Caco-2 (cell line): Measurements from ENCODE around the gene SRGAP3. TPM values are rescaled to one million over a fixed set of nuclear protein-coding genes. Genes with fewer than 3 reads are reported as not detected.

Source experiments
- BruUV-seq: library from RNA; stranded (reverse); fragments of 400-500 nt; replicated peaks from 2 replicates; lab custom pipeline; 2021; lab: Mats Ljungman, UMichigan
- CTCF ChIA-PET: fragments of 300-600 bp; sonication (Branson Sonifier 250); formaldehyde crosslinking; loops from one replicate; lab custom pipeline; 2022; ENCODE audit warnings: antibody characterized with exemption; lab: Charles Lee
- POLR2A ChIA-PET: fragments of 300-600 bp; sonication (Branson Sonifier 250); formaldehyde crosslinking; loops from one replicate; lab custom pipeline; 2022; ENCODE audit warnings: antibody characterized with exemption; lab: Charles Lee
- DNase-seq, 2 experiments: peaks; one replicate each; pipeline versions ENCODE4 v3.0.0 to v3.0.0-alpha.2; 2020 to 2022
- H3K27me3 ChIP-seq: replicated peaks from 2 replicates; pipeline ENCODE4 v1.6.0; 2011; ENCODE audit warnings: low read length; ENCODE audit not compliant: control insufficient read depth, insufficient read depth
- H3K36me3 ChIP-seq: 2 replicates; pipeline ENCODE4 v1.5.1; 2011; ENCODE audit warnings: low read length; ENCODE audit not compliant: control insufficient read depth, insufficient read depth
- H3K4me1 ChIP-seq: fragments of 250-450 bp; sonication (Bioruptor Pico); 2 replicates; pipeline ENCODE4 v1.5.1; 2020; ENCODE audit warnings: mild to moderate bottlenecking
- H3K4me3 ChIP-seq: 2 replicates; pipeline ENCODE4 v1.5.1; 2011; ENCODE audit warnings: low read depth, mild to moderate bottlenecking, control low read depth, low read length
- H3K9me3 ChIP-seq: fragments of 250-450 bp; sonication (Bioruptor Pico); 2 replicates; pipeline ENCODE4 v1.5.1; 2020; ENCODE audit warnings: mild to moderate bottlenecking, moderate library complexity
- H3K27ac Mint-ChIP-seq: one replicate; pipeline ENCODE4 v1.8.0; 2022; ENCODE audit warnings: mixed read lengths; ENCODE audit not compliant: unreplicated experiment
- H3K27me3 Mint-ChIP-seq: one replicate; pipeline ENCODE4 v1.8.0; 2022; ENCODE audit warnings: mixed read lengths; ENCODE audit not compliant: insufficient read depth, unreplicated experiment
- H3K36me3 Mint-ChIP-seq: one replicate; pipeline ENCODE4 v1.8.0; 2022; ENCODE audit warnings: mild to moderate bottlenecking, mixed read lengths; ENCODE audit not compliant: insufficient read depth, unreplicated experiment
- H3K4me1 Mint-ChIP-seq: one replicate; pipeline ENCODE4 v1.8.0; 2022; ENCODE audit warnings: low read depth, mixed read lengths; ENCODE audit not compliant: unreplicated experiment
- H3K4me3 Mint-ChIP-seq: one replicate; pipeline ENCODE4 v1.8.0; 2022; ENCODE audit warnings: mild to moderate bottlenecking, moderate library complexity, mixed read lengths; ENCODE audit not compliant: unreplicated experiment
- H3K9me3 Mint-ChIP-seq: one replicate; pipeline ENCODE4 v1.8.0; 2022; ENCODE audit warnings: mixed read lengths; ENCODE audit not compliant: unreplicated experiment
- intact Hi-C: fragments of 100-400 bp; cut with micrococcal nuclease; formaldehyde crosslinking; loops from one replicate; pipeline ENCODE4 v1.10.0; 2022; ENCODE audit not compliant: unreplicated experiment
- total RNA-seq: library from RNA; stranded (reverse); gene quantifications from 2 replicates; pipeline ENCODE4 v1.2.3, GENCODE V29; 2022
- TF ChIP-seq, protein P1 (sequence below), 2 experiments: fragments of 200-600 bp in 1 of 2; IDR thresholded peaks; 1 replicate in 1 of 2; 2 replicates in 1 of 2; pipeline versions ENCODE4 v1.5.1 to v1.8.0; 2011 to 2022; ENCODE audit warnings: antibody characterized with exemption in 1 of 2, control low read depth in 1 of 2, inconsistent platforms in 1 of 2, low read depth in 1 of 2, low read length in 1 of 2, mild to moderate bottlenecking in 1 of 2, moderate library complexity in 1 of 2; ENCODE audit not compliant: insufficient read depth in 1 of 2, severe bottlenecking in 1 of 2, unreplicated experiment in 1 of 2

Gene SRGAP3
- total RNA-seq, 1 experiment from 2014 or later: 1.3 TPM

DNA sequence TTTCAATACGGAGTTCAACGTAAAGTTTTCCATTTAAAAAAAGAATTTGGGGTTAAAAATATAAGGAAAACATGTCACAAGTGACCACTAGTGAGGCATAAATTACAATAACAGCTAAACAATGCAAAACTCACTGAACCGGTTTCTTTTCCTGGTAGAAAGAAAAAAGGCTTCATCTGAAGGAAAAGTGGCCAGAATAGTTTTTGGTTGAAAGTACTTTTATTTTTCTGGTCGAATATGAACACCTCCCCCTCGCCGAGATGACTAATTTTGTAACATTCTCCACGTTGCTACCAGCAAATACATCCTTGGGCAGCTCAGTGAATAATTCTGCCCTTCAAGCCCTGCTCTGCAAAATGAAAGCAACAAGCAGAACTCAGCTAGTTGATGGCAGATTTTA is 3.9 kb upstream of the SRGAP3 start:
- H3K27me3 Mint-ChIP-seq: peaks cover 8% of the 10 kb centered on the region
- POLR2A ChIA-PET: interaction anchor here (0.5 kb wide), 1 partner anchor 143 kb away, joined by 3 read pairs; no protein-coding TSS in a partner anchor
- H3K9me3 ChIP-seq: 0 out of 2 replicates have a peak, but pooled peaks cover 5% of the 10 kb centered on the region
- no peaks in the 10 kb centered on the region; the same call in 1 of the 2 replicates for H3K36me3 ChIP-seq
- no peak overlapping the region for H3K4me3 Mint-ChIP-seq
- H3K4me1 Mint-ChIP-seq: no peaks in the 10 kb centered on the region
- DNase-seq: no peak
- no peak overlapping the region for H3K27ac Mint-ChIP-seq
- TF ChIP-seq, protein P1, sequence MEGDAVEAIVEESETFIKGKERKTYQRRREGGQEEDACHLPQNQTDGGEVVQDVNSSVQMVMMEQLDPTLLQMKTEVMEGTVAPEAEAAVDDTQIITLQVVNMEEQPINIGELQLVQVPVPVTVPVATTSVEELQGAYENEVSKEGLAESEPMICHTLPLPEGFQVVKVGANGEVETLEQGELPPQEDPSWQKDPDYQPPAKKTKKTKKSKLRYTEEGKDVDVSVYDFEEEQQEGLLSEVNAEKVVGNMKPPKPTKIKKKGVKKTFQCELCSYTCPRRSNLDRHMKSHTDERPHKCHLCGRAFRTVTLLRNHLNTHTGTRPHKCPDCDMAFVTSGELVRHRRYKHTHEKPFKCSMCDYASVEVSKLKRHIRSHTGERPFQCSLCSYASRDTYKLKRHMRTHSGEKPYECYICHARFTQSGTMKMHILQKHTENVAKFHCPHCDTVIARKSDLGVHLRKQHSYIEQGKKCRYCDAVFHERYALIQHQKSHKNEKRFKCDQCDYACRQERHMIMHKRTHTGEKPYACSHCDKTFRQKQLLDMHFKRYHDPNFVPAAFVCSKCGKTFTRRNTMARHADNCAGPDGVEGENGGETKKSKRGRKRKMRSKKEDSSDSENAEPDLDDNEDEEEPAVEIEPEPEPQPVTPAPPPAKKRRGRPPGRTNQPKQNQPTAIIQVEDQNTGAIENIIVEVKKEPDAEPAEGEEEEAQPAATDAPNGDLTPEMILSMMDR (IDR thresholded peaks at IDR 0.05; ENCODE audit: insufficient read depth in 1 of 2, low read depth in 1 of 2, low read length in 1 of 2, severe bottlenecking in 1 of 2, unreplicated experiment in 1 of 2): no peak
- CTCF ChIA-PET: no interaction called here
- H3K27me3 ChIP-seq: no peaks in the 10 kb centered on the region
- BruUV-seq: no TSS peak
- no peaks in the 10 kb centered on the region for H3K9me3 Mint-ChIP-seq
- no peak overlapping the region for H3K4me3 ChIP-seq
- H3K4me1 ChIP-seq: no peaks in the 10 kb centered on the region; the same call in 1 of the 2 replicates
- intact Hi-C loops: no loop called here
- H3K36me3 Mint-ChIP-seq: no peaks in the 10 kb centered on the region

DNA sequence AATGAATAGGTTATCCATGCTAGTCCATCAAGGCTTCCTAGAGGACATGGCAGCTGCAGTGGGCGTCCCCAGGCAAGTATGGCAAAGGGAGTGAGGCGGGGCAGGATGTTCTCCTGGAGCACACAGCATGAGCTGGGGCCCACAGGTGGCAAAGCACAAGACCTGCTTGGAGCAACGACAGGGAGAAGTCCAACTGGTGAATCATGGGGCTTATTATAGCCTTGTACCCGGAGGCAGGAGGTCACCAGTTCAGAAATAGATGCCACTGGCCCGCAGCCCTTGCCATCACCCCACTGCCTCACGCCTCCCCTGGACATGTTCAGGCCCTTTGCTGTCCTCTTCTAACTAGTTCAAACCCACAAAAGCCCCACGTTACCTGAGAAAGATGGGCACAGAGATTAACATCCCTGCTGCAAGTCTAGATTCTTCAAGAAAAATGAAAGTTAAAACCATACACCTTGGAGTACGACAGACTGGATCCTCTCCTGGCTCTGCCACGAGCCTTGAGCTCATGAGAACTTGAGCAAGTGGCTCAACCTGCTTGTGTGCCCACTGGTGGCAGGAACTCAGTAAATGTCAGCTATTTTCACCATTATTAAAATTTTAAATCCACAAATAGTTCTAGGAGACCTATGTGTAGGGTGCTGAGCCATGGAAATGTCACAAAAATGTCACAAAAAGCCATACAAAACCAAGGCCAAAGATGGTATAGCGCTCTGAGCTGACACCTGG is 1.8 kb upstream of the SRGAP3 start:
- ChIA-PET CTCF (no interaction called here), POLR2A (no interaction called here)
- Mint-ChIP-seq H3K27me3 (peaks cover 8% of the 10 kb centered on the region), H3K9me3 (no peaks in the 10 kb centered on the region), H3K4me3 (no peak overlapping the region), H3K27ac (no peak overlapping the region), H3K4me1 (no peaks in the 10 kb centered on the region), H3K36me3 (no peaks in the 10 kb centered on the region)
- Histone ChIP-seq H3K9me3 (no peaks in the 10 kb centered on the region), H3K36me3 (no peaks in the 10 kb centered on the region; the same call in 1 of the 2 replicates), H3K27me3 (no peaks in the 10 kb centered on the region), H3K4me3 (no peak overlapping the region), H3K4me1 (no peaks in the 10 kb centered on the region; the same call in 1 of the 2 replicates)
- no TSS peak for BruUV-seq
- no peak for DNase-seq
- intact Hi-C loops: no loop called here
- TF ChIP-seq, protein P1 (IDR thresholded peaks at IDR 0.05; ENCODE audit: insufficient read depth in 1 of 2, low read depth in 1 of 2, low read length in 1 of 2, severe bottlenecking in 1 of 2, unreplicated experiment in 1 of 2): no peak

DNA sequence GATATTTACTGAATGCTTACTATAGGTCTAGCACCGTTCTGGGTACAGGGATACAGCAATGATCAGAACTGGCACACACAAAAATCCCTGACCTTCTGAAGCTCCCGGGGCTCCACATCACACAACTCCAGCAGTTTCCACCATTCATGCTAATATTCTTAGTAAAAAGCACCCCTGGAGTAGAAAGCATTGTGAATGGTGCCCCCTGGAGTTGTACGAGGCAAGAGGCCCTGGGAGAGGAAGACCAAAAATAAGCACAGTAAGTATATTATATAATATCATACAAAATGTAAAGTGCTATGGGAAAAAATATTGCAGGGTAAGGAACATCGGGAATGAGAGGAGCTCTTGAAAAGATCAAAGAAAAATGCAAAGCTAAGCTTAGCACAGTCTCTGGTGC is 790 bp upstream of the SRGAP3 start:
- Histone ChIP-seq H3K4me3 (no peak overlapping the region), H3K36me3 (no peaks in the 10 kb centered on the region; the same call in 1 of the 2 replicates), H3K4me1 (no peaks in the 10 kb centered on the region; the same call in 1 of the 2 replicates), H3K27me3 (no peaks in the 10 kb centered on the region), H3K9me3 (no peaks in the 10 kb centered on the region)
- peaks cover 8% of the 10 kb centered on the region for H3K27me3 Mint-ChIP-seq
- H3K27ac Mint-ChIP-seq: no peak overlapping the region
- H3K4me3 Mint-ChIP-seq: no peak overlapping the region
- CTCF ChIA-PET: interaction anchor here (2.0 kb wide), 1 partner anchor 52 kb away, joined by 9 read pairs; no protein-coding TSS in a partner anchor
- TF ChIP-seq, protein P1 (IDR thresholded peaks at IDR 0.05; ENCODE audit: insufficient read depth in 1 of 2, low read depth in 1 of 2, low read length in 1 of 2, severe bottlenecking in 1 of 2, unreplicated experiment in 1 of 2): no peak
- no peaks in the 10 kb centered on the region for H3K36me3 Mint-ChIP-seq
- no peaks in the 10 kb centered on the region for H3K4me1 Mint-ChIP-seq
- DNase-seq: no peak
- intact Hi-C loops: no loop called here
- POLR2A ChIA-PET: no interaction called here
- no TSS peak for BruUV-seq
- no peaks in the 10 kb centered on the region for H3K9me3 Mint-ChIP-seq
